Activated CD8-positive, alpha-beta memory T cell treated with anti-CD3 and anti-CD28 coated beads, Interleukin-2, amount 50 U/mL, for 1 hour (primary cell): ENCODE measurements around the gene STOM.
A peak's percentile ranks its signal among the peaks of the same experiment; 100 is the strongest.
"Not testable (repeated sequence)": the region's sequence is repeated elsewhere in the genome, so short reads cannot be mapped to it uniquely, and the experiment has no call there.

Source experiments
- DNase-seq: peaks from one replicate; pipeline ENCODE4 v3.0.0-alpha.2; 2020; ENCODE audit errors: extremely low read depth

The STOM gene

GRCh38 chr9:121369595-121370265 is at the start of gene STOM:
Gene STOM (minus strand): TSS chr9:121370250. CDS start chr9:121370187, 63 bp downstream.
- DNase-seq, result peak; percentile 18

DNA sequence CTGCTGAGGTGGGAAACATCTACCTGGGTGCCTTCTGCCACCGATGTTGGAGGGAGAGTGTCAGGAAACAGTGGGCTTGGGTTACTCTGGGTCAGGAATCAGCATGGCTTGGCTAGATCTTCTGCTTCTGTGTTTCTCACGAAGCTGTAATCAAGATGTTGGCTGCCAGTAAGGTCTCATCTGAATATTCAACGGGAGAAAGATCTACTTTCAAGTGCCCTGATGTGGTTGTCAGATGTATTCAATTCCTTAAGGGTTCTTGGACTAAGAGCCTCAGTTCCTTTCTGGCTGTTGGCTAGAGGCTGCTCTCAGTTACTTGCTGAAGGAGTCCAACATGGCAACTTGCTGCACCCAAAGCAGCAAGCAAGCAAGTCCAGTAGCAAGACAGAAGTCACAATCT is 41.9 kb upstream of the STOM start:
- no peak for DNase-seq

GRCh38 chr9:121405899-121406298 is 35.8 kb upstream of the STOM start:
- DNase-seq, result no peak

DNA sequence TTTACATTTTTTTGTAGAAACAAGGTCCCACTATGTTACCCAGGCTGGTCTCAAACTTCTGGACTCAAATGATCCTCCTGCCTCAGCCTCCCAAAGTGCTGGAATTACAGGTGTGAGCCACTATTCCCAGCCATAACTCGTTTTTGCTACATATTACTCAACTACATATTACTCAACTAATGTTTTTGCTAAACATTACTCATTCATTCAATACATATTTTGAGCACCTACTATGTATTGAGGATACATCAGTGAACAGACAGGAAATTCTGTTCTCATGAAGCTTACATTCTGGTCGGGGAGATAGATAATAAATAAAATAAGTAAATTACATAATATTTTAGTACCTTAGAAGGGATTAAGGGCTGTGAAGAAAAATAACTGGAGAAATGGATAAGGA is 34.9 kb upstream of the STOM start:
- DNase-seq, result no peak

- DNase-seq, result no peak
Observed at GRCh38 chr9:121399883-121400607, 30.0 kb upstream of the STOM start.

DNA sequence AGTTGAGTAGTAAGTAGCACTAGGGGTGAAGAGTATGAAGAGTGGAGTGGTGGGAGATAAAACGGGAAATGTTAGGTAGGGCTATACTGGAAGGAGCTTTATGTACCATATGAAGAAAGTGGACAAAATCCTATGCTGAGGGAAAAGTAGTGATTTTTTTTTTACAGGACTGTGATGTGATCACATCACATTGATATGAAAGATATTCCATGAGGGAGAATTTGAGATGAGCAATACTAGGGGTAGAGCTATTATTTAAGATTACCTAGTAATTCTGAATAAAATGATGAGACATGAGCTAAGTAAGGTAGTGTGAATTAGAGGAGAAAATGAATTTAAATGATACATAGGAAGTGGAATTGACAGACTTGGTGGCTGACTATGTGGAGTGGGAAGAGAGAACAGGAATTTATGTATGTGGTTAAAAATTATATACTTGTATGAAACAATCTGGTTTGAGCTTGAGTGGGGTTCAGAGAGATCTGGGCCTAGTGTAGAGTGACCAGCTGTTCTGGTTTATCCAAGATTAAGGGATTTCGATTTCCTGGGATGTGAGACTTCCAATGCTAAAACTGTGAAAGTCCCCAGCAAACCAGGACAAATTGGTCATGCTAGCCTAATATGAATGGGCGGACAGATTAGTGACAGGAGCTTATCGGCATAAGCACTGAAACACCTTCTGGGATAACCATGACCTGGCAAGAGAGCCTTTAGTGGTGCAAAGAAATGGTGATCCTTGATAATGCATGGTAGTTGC is 29.3 kb upstream of the STOM start:
- no peak for DNase-seq

DNA sequence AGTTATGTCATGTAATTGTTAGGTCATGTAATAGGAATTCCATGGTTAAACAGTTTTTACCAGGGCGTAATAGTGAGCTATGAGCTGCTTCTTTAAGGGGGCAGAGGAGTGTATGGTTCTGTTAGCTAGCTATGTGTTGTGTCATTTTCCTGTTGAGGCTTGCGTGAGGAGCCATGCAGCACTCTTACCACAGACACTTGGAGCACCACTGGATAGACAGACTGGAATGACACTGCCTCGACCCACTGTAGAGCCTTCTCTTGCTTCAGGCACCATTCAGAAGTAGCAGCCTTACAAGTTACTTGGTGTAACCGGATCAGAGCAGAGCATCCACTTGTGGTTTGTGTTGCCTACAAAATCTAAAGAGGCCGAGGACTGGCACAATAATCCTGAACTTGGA is 28.3 kb upstream of the STOM start:
- no peak for DNase-seq

DNA sequence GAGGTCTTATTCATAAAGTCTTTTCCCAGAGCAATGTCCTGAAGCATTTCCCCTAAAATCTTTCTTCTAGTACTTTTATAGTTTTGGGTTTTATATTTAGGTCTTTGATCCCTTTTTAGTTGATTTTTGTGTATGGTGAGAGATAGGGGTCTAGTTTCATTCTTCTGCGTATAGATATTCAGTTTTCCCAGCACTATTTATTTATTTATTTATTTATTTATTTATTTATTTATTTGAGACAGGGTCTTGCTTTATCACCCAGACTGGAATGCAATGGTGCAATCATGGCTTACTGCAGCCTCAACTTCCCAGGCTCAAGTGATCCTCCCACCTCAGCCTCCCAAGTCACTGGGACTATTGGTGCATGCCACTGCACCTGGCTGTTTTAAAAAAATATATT is 27.2 kb upstream of the STOM start:
- DNase-seq, result not testable (repeated sequence)

GRCh38 chr9:121395558-121395957 is 25.5 kb upstream of the STOM start:
- no peak for DNase-seq

GRCh38 chr9:121394292-121394691 is 24.2 kb upstream of the STOM start:
- no peak for DNase-seq

DNA sequence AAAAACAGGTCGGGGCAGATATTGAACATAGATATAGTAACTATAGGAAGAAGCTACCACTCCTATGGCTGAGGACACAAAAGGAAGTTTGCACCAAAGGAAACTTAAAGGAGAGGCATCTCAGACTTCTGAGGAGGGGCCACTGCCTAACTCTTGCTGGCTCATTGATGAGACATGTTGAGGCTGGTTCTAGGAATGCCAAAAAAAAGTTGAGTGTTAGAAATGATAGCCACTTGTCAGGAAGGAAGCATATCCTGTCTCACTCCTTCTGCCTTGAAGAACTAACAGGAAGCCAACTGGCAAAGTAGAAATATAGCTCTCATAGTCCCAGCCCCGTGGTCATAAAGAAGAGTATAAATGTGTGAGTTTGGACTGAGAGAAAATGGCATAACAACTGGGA is 23.3 kb upstream of the STOM start:
- DNase-seq, result no peak

DNA sequence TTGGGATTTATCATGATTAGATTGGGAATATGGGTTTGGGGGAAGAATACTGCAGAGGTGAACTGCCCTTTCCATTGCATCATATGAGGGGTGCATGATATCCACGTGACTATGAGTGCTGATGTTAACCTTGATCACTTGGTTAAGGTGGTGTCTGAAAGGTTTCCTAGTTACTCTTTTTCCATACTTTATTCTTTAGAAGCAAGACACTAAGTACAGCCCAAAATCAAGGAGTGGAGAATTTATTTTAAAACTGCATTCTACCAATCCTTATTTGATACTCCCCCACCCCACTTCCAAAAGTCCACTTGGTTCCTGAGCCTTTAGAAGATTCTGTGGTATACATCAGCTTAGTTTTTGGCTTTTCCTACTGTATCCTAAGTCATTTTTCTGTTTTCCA is 20.3 kb upstream of the STOM start:
- no peak for DNase-seq

- no peak for DNase-seq
Observed at GRCh38 chr9:121388140-121388905, 18.3 kb upstream of the STOM start.

DNA sequence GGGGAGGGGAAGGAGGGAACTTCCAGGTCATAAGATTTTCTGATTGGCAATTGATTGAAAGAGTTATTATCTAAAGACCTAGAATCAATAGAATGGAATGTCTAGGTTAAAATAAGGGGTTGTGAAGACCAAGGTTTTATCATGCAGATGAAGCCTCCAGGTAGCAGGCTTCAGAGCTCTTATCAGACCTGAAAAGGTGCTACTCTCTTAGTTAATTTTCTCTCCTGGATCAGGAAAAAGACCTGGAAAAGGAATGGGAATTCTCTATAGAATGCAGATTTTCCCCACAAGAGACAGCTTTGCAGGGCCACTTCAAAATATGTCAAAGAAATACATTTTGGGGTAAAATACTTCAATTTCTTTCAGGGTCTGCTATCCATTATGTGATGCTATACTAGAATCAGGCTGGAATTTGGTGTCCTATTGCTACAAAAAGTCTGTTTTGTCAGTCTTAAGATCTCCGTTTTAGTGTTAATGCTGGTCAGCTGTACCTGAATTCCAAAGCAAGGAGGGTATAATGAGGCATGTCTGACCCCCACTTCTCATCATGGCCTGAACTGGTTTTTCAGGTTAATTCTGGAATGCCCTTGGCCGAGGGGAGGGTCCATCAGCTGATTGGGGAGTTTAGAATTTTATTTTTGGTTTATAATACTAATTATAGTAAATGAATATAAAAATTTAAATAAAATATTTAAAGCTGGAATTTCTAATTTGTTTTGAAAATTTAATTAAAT is 16.6 kb upstream of the STOM start:
- DNase-seq, result no peak

DNA sequence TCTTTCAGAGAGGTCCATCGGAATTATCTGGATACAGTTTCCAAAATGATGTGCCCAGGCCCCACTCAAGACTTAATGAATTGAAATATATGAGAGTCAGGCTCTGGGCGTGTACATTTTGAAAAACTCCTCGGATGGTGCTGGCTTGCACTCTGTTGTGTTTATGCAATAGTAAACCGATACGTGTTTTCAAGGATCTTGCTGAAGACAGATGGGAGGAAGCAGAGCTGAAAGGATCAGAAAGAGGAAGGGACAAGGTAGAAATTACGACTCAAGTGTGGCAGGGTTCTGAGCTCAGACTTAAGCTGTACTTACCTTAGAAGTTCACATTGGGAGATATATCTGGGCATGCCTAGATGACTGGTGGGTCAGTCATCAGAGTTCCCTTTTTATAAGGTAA is 13.7 kb upstream of the STOM start:
- no peak for DNase-seq

- DNase-seq, result no peak
Observed at GRCh38 chr9:121380846-121381245, 10.8 kb upstream of the STOM start.

- no peak for DNase-seq
Observed at GRCh38 chr9:121376214-121376830, 6.3 kb upstream of the STOM start.

DNA sequence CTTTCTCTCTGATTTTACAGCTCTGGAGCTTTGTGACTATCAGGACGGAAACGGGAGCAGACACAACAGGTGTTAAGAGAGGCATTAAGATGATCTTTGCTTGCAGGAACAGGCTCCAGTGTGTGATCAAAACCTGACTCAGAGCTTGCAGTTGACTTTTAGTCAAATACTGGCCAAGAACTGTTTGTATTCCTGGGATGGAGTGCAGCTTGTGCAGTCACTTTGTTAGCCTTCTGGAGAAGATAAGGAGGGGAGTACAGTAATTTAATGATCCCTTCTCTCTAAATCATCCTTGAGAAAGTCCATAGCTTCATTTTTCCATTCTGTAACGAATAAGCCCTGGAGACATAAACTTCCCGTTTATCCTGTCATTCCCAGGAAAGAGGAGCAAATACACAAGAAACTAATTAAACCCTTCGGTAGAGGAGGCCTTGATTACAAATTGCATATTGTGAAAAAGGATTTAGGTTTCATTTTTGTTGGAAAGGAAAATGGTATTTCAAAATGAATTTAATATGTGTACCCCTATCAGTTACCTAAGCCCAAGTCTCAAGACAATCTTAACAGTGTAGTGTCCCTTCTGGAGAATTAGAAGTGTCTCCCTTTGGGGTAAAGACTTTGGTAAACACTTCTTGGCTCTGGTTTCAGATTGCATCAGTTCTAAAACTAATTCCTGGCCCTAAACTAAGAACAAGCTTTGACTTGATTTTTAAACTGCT is 3.1 kb upstream of the STOM start:
- DNase-seq, result no peak

GRCh38 chr9:121372239-121373010 is 2.4 kb upstream of the STOM start:
- DNase-seq, result no peak
